Gastrocnemius medialis (tissue), 4 donors: ENCODE results near the gene IQCH.

Experiments
- CTCF ChIP-seq, 5 experiments: fragments of 450-650 bp in 3 of 5; fragments of 200-600 bp in 2 of 5; sonication (generic) in 2 of 5; IDR thresholded peaks in 4 of 5; conservative IDR thresholded peaks in 1 of 5; 1 replicate in 4 of 5; 2 replicates in 1 of 5; pipeline ENCODE4 v1.5.1; 2016 to 2019; ENCODE audit warnings: antibody characterized with exemption in 5 of 5, mild to moderate bottlenecking in 3 of 5, moderate library complexity in 3 of 5
- POLR2A ChIP-seq, 2 donors: fragments of 450-650 bp; IDR thresholded peaks; one replicate each; pipeline ENCODE4 v1.6.1; 2017; ENCODE audit warnings: antibody characterized with exemption in 2 of 2, mild to moderate bottlenecking in 2 of 2, moderate library complexity in 2 of 2

GRCh38 chr15:67399925-67400324, 145.3 kb downstream of the IQCH start:
- TF ChIP-seq CTCF (IDR thresholded peaks at IDR 0.05 in 4 of 5, conservative IDR thresholded peaks at IDR 0.05 in 1 of 5) (no peak), POLR2A (IDR thresholded peaks at IDR 0.05) (no peak)
